Measurements from ENCODE around the gene TBC1D17.

Gene TBC1D17
- 26.8 to 82.2 (median 43.0) reads per million in 9 experiments for total RNA-seq

- peaks cover 21% of the 10 kb centered on the region in 2 donors for H3K4me1 Mint-ChIP-seq (ENCODE audit: low read depth in 2 of 2)
- H3K4me3 Mint-ChIP-seq: no peak within 1 kb of the TSS
- H3K27ac Mint-ChIP-seq: no peak within 1 kb of the TSS
- no peaks in the 10 kb centered on the region for H3K9me3 Mint-ChIP-seq
- H3K27me3 Mint-ChIP-seq: no peaks in the 10 kb centered on the region
- DNase-seq: peak; percentile 97 to 99 (median 97)
- ATAC-seq (replicated peaks): peak; percentile 64
- H3K36me3 Mint-ChIP-seq (ENCODE audit: insufficient read depth): peaks cover 11% of the 10 kb centered on the region
These were observed at the start of gene TBC1D17, which contains the start of gene AKT1S1 for GRCh38 chr19:49877020-49877878. TSS of gene TBC1D17 (plus strand) at chr19:49877702. CDS start at chr19:49877724, 22 bp downstream. TSS of gene AKT1S1 (minus strand) at chr19:49877355. CDS start at chr19:49873295, 4,060 bp downstream.

GRCh38 chr19:49829200-49829599 is 48.3 kb upstream of the TBC1D17 start:
- Mint-ChIP-seq H3K9me3 (no peaks in the 10 kb centered on the region), H3K4me1 (ENCODE audit: low read depth in 2 of 2) (peaks cover 9 to 10% of the 10 kb centered on the region in 2 donors), H3K4me3 (no peak overlapping the region), H3K36me3 (ENCODE audit: insufficient read depth) (peaks cover 57% of the 10 kb centered on the region), H3K27me3 (no peaks in the 10 kb centered on the region), H3K27ac (no peak overlapping the region)
- no peak for DNase-seq
- ATAC-seq (replicated peaks): no peak

- Mint-ChIP-seq H3K36me3 (ENCODE audit: insufficient read depth) (peaks cover 57% of the 10 kb centered on the region), H3K9me3 (no peaks in the 10 kb centered on the region), H3K27me3 (no peaks in the 10 kb centered on the region), H3K4me1 (ENCODE audit: low read depth in 2 of 2) (peaks cover 9 to 10% of the 10 kb centered on the region in 2 donors), H3K27ac (no peak overlapping the region), H3K4me3 (no peak overlapping the region)
- no peak for DNase-seq
- ATAC-seq (replicated peaks): no peak
These were observed 47.8 kb upstream of the TBC1D17 start for GRCh38 chr19:49829721-49830120.

- Mint-ChIP-seq H3K9me3 (no peaks in the 10 kb centered on the region), H3K4me1 (ENCODE audit: low read depth in 2 of 2) (peaks cover 9 to 10% of the 10 kb centered on the region in 2 donors), H3K36me3 (ENCODE audit: insufficient read depth) (peaks cover 61% of the 10 kb centered on the region), H3K4me3 (no peak overlapping the region), H3K27ac (peak overlapping the region in 1 of 2 donors; percentile 26), H3K27me3 (no peaks in the 10 kb centered on the region)
- DNase-seq: no peak
- no peak for ATAC-seq (replicated peaks)
These were observed 46.7 kb upstream of the TBC1D17 start for GRCh38 chr19:49830766-49831165.

GRCh38 chr19:49831592-49831991 is 45.9 kb upstream of the TBC1D17 start:
- H3K27me3 Mint-ChIP-seq: no peaks in the 10 kb centered on the region
- ATAC-seq (replicated peaks): no peak
- DNase-seq: no peak
- H3K27ac Mint-ChIP-seq: peak overlapping the region in 1 of 2 donors; percentile 35
- no peaks in the 10 kb centered on the region for H3K9me3 Mint-ChIP-seq
- peak overlapping the region in 1 of 2 donors; percentile 17 for H3K4me3 Mint-ChIP-seq
- peaks cover 4 to 5% of the 10 kb centered on the region in 2 donors for H3K4me1 Mint-ChIP-seq (ENCODE audit: low read depth in 2 of 2)
- H3K36me3 Mint-ChIP-seq (ENCODE audit: insufficient read depth): peaks cover 53% of the 10 kb centered on the region

GRCh38 chr19:49832556-49832955 is 44.9 kb upstream of the TBC1D17 start:
- Mint-ChIP-seq H3K36me3 (ENCODE audit: insufficient read depth) (peaks cover 56% of the 10 kb centered on the region), H3K4me1 (ENCODE audit: low read depth in 2 of 2) (peaks cover 3 to 5% of the 10 kb centered on the region in 2 donors), H3K27ac (peak overlapping the region in 1 of 2 donors; percentile 20), H3K9me3 (no peaks in the 10 kb centered on the region), H3K27me3 (no peaks in the 10 kb centered on the region), H3K4me3 (no peak overlapping the region)
- DNase-seq (no peak), ATAC-seq (replicated peaks) (no peak)

GRCh38 chr19:49833599-49833998 is 43.9 kb upstream of the TBC1D17 start:
- H3K27me3 Mint-ChIP-seq: no peaks in the 10 kb centered on the region
- H3K36me3 Mint-ChIP-seq (ENCODE audit: insufficient read depth): peaks cover 59% of the 10 kb centered on the region
- no peak overlapping the region for H3K4me3 Mint-ChIP-seq
- H3K4me1 Mint-ChIP-seq (ENCODE audit: low read depth in 2 of 2): peaks cover 5 to 6% of the 10 kb centered on the region in 2 donors
- ATAC-seq (replicated peaks) (no peak), DNase-seq (no peak)
- H3K9me3 Mint-ChIP-seq: no peaks in the 10 kb centered on the region
- peak overlapping the region in 1 of 2 donors; percentile 35 for H3K27ac Mint-ChIP-seq

GRCh38 chr19:49835562-49835961 is 41.9 kb upstream of the TBC1D17 start:
- H3K36me3 Mint-ChIP-seq (ENCODE audit: insufficient read depth): peaks cover 52% of the 10 kb centered on the region
- no peaks in the 10 kb centered on the region for H3K27me3 Mint-ChIP-seq
- peaks cover 2 to 3% of the 10 kb centered on the region in 2 donors for H3K4me1 Mint-ChIP-seq (ENCODE audit: low read depth in 2 of 2)
- no peak overlapping the region for H3K27ac Mint-ChIP-seq
- DNase-seq (no peak), ATAC-seq (replicated peaks) (no peak)
- H3K4me3 Mint-ChIP-seq: no peak overlapping the region
- no peaks in the 10 kb centered on the region for H3K9me3 Mint-ChIP-seq

- DNase-seq: no peak
- Mint-ChIP-seq H3K4me1 (ENCODE audit: low read depth in 2 of 2) (peaks cover 2 to 3% of the 10 kb centered on the region in 2 donors), H3K9me3 (no peaks in the 10 kb centered on the region), H3K36me3 (ENCODE audit: insufficient read depth) (peaks cover 51% of the 10 kb centered on the region), H3K27ac (peak overlapping the region in 1 of 2 donors; percentile 74), H3K27me3 (no peaks in the 10 kb centered on the region), H3K4me3 (no peak overlapping the region)
- ATAC-seq (replicated peaks): no peak
These were observed 41.1 kb upstream of the TBC1D17 start for GRCh38 chr19:49836176-49837008.

- no peak for ATAC-seq (replicated peaks)
- Mint-ChIP-seq H3K36me3 (ENCODE audit: insufficient read depth) (peaks cover 47% of the 10 kb centered on the region), H3K9me3 (no peaks in the 10 kb centered on the region)
These were observed 40.5 kb upstream of the TBC1D17 start for GRCh38 chr19:49837009-49837310.

GRCh38 chr19:49837425-49837824 is 40.1 kb upstream of the TBC1D17 start:
- Mint-ChIP-seq H3K4me3 (no peak overlapping the region), H3K9me3 (no peaks in the 10 kb centered on the region), H3K4me1 (ENCODE audit: low read depth in 2 of 2) (peaks cover 2 to 3% of the 10 kb centered on the region in 2 donors), H3K36me3 (ENCODE audit: insufficient read depth) (peaks cover 43% of the 10 kb centered on the region), H3K27me3 (no peaks in the 10 kb centered on the region), H3K27ac (peak overlapping the region in 1 of 2 donors; percentile 74)
- ATAC-seq (replicated peaks) (no peak), DNase-seq (no peak)

More at GRCh38 chr19:49837009-49837310, 40.5 kb upstream of the TBC1D17 start:
- Mint-ChIP-seq H3K4me1 (ENCODE audit: low read depth in 2 of 2) (peaks cover 2 to 3% of the 10 kb centered on the region in 2 donors), H3K4me3 (no peak overlapping the region), H3K27ac (peak overlapping the region in 1 of 2 donors; percentile 74), H3K27me3 (no peaks in the 10 kb centered on the region)
- no peak for DNase-seq

- DNase-seq: no peak
- peaks cover 2 to 3% of the 10 kb centered on the region in 2 donors for H3K4me1 Mint-ChIP-seq (ENCODE audit: low read depth in 2 of 2)
- H3K36me3 Mint-ChIP-seq (ENCODE audit: insufficient read depth): peaks cover 30% of the 10 kb centered on the region
- no peaks in the 10 kb centered on the region for H3K9me3 Mint-ChIP-seq
- H3K27me3 Mint-ChIP-seq: no peaks in the 10 kb centered on the region
- no peak for ATAC-seq (replicated peaks)
- H3K27ac Mint-ChIP-seq: no peak overlapping the region
- H3K4me3 Mint-ChIP-seq: no peak overlapping the region
These were observed 38.5 kb upstream of the TBC1D17 start for GRCh38 chr19:49838885-49839588.

- Mint-ChIP-seq H3K27me3 (no peaks in the 10 kb centered on the region), H3K36me3 (ENCODE audit: insufficient read depth) (peaks cover 24% of the 10 kb centered on the region), H3K4me1 (ENCODE audit: low read depth in 2 of 2) (peaks cover 2 to 3% of the 10 kb centered on the region in 2 donors), H3K27ac (no peak overlapping the region), H3K9me3 (no peaks in the 10 kb centered on the region), H3K4me3 (no peak overlapping the region)
- no peak for DNase-seq
- ATAC-seq (replicated peaks): no peak
These were observed 37.8 kb upstream of the TBC1D17 start for GRCh38 chr19:49839713-49840112.
